PFSK-1 (cell line): ENCODE results near the gene GABPB1.

Source experiments
- SIN3A ChIP-seq: IDR thresholded peaks from 2 replicates; pipeline ENCODE4 v1.6.1; 2012; ENCODE audit warnings: mild to moderate bottlenecking, low read length, moderate library complexity, borderline replicate concordance; ENCODE audit not compliant: insufficient read depth
- TAF1 ChIP-seq: IDR thresholded peaks from 2 replicates; pipeline ENCODE4 v1.6.1; 2012; ENCODE audit warnings: low read length, control low read depth, borderline replicate concordance; ENCODE audit not compliant: insufficient read depth

DNA sequence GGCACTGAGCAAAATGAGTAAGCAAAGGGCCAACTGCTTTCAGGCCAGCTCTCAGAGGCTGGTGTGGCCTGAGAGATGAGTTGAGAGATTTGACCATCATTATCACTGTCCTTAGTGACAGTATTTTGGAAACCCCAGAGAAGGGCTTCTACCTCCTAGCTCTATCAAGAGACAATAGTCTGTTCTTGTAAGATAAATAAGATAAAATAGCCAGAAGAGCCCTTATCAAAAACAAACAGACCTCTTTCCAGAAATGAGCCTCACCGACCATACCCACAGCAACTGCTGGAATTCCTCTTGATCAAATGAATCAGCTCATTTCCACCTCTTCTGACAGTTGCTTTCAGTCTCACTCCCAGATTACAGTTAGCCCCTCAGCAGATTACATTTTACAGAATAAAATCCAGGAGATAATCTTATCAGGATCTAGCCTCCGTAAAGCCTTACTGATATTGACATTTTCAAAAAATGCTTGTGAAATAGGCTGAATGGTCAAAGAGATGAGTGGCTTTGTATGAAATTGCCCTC is 94.0 kb downstream of the GABPB1 start:
- TF ChIP-seq TAF1 (no peak), SIN3A (no peak)
